NCI-H2227 (cell line): Measurements from ENCODE around the gene RUNDC3A.

Experiments
- DNase-seq: peaks from one replicate; lab custom pipeline; 2025; ENCODE audit not compliant: unreplicated experiment; lab: John Stamatoyannopoulos, UW

The RUNDC3A gene

DNA sequence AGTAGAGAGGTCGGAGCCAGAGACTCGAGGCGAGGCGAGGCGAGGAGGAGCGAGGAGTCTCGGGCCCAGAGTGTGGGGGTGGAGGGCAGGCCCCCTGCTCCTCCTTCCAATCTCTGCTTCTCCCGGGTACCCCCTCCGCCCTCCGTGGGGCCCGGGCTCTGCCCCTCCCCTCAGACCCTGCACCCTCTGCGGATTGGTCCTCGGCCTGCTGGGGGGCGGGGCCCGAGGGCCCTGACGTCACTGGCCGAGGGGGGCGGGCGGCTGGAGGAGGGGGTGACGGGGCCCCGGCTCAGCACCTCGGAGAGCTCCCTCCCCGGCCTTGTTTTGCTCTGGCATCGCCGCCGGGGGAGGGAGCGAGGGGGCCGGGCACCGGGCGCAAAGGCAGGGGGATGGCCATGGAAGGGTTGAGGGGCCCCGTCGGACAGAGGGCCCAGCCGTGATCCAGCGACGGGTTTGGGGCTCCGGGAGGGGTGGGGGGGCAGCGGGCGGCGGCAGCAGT is at the start of gene RUNDC3A:
RUNDC3A (plus strand) TSS at position 282 of the 499 bp plus-strand sequence. CDS start 232 bp downstream, outside the sequence.
- DNase-seq: peak; percentile 95

DNA sequence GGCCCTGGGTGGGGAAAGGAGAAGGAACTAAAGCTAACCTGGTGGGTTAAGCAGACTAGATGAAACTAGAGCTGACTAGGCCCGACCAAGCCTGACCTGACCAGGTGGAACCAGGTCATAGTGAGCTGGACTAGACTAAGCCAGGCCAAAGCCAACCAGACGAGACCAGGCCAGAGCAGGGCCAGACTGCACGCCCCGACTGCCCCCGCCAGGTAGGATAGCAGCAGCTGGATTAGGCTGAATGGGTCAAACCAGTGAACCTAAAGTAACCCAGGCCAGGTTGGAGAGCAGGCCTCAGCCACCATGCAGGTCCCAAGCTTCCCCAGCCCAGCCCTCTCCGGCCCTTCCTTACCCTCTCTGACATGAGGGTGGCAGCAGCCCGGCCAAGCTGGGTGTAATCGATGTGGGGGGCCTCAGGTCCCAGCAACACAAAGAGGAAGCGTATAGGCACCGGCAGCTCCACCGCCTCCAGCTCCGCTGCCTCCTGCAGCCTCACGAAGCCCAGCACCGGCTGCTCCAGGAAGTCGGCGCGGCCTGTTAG is 49.5 kb upstream of the RUNDC3A start:
- no peak for DNase-seq

DNA sequence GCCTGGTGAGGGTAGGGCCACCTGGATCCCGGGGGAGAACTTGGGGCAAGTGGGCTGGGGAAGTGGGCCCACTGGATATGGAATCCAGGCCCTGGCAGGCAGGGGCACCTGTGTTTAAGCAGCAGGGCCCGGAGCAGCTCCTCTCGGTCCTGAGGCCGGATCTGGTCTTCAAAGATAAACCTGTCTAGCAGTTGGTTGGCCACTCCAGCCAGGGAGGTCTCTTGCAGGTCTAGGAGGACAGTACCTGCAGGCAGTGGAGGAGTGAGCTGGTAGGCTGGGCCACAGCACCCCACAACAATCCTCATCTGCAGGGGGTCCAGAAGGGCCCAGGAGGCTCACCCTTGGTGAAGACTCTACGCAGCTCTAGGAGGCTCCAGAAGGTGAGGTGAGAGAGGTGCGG is 48.1 kb upstream of the RUNDC3A start:
- no peak for DNase-seq

DNA sequence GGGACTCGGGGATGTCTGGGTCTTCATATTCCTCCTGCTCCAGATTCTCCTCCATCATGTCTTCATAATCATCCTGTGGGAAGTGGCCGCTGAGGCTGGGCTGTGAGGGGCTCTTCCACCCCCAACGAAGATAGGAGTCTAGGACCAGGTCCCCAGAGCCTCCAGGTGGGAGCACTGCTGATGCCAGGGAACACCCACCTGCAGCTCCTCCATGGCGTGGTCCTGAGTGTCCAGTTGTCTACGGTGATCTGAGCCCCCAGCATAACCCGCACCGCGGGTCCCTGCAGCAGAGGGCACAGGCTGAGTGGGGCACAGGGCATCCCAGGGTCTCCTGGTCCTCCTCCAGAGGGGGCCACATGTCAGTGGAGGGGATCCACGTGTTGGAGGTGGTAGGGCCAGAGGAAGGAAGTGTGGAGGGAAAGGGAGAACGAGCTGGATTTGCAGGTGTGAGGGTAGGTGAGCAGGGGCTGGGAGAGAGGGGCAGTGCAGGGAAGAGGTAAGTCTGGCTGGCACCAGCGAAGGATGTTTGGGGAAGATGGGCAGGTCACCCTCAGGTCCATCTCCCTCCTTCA is 45.7 kb upstream of the RUNDC3A start:
- no peak for DNase-seq

DNA sequence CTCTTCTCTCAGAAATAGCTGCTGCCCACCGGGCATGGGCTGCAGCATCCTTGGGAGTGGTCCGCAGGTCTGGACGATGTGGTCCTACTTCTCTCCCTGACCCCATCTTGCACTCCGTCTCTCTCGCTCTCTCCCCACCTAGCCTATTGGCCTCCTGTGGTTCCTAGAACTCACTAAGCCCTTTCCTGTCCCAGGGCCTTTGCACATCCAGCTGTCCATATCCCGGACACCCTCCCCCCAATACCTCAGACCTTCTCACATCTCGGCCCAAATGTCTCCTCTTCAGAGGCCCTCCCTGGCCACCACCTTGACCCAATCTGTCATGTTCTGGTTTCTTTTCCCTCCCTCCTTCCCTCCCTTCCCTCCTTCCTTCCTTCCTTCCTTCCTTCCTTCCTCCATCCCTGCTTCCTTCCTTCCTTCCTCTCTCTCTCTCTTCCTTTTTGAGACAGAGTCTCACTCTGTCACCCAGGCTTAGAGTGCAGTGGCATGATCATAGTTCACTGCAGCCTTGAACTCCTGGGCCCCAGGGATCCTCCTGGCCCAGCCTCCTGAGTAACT is 45.0 kb upstream of the RUNDC3A start:
- DNase-seq: no peak

DNA sequence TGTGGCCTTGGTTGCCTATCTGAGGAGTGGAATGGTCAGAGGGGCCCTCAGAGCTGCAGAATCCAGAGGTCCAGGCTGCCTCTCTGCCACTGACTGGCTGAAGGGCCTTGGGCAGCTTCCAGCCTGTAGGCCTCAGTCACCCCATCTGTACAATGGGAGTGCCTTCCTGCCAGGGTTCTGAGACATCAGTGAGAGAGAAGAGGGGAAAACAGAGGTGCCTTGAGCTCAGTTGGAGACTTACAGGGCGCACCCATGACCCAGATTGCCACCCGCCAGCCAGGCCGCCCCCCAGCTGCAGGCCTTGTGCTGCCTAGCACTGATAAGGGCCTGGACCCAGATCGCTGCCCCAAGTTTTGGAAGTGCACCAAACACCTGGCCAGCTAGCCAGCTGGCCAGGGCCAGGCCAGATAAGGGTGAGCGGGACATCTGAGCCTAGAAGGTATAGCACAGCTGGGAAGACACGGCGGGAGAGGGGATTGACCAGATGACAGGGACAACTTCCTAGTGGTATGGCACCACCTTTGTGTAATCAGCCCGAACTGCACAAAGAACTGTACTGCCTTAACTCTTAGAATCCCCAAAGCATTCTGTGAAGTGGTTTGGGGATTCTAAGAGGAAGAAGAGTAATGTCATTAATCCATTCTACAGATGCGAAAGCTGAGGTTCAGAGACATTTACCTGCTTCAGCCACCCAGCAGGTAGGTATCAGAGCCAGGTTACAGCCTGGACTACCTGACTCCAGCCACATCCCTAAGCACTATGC is 41.8 kb upstream of the RUNDC3A start:
- DNase-seq: no peak

DNA sequence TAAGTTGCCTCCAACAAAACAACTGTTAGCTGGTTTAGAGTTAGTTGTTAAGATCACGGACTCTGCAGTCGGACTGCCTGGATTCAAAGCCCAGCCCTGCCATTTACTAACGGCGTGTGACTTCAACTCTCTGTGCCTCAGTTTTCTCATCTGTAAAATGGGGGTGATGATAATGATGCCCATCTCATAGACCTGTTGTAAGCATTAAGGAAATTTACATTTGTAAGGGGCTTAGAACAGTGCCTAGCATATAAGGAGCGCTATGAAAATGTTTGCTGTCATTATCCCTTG is 41.3 kb upstream of the RUNDC3A start:
- DNase-seq: no peak

DNA sequence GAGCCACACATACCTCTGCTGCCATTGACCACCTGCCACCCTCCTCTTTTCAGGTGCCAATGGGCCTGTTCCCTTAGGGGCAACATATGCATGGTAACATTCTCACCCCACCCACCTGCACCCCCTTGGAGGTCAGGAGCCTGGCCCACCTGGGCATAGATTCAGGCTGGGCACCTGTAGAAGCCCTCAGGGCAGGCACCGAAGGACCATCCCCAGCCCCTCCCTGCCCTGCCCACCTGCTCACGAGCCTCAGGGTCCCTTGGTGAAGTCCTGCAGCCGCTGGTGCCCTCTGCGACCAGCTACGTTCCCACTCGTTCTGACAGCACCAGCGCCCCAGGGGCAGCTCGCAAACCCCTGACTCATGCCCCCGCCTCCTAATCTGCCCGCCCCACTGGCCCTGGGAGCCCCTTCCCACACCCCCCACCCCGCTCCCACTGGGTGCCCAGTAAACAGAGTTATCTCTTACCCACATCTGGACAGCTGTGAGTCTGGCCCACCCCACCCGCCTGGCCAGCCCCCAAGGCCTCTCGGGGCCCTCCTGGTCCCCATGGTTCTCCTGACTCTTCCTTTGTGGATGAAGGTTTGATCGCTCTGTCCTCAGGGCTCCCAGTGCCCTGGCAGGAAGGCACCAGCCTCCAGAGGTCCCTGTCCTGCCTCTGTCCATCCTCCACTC is 40.4 kb upstream of the RUNDC3A start, which contains the start of gene SLC4A1:
SLC4A1 (minus strand) TSS at position 318 of the 673 bp plus-strand sequence. CDS start 5,269 bp downstream, outside the sequence.
- DNase-seq: no peak

DNA sequence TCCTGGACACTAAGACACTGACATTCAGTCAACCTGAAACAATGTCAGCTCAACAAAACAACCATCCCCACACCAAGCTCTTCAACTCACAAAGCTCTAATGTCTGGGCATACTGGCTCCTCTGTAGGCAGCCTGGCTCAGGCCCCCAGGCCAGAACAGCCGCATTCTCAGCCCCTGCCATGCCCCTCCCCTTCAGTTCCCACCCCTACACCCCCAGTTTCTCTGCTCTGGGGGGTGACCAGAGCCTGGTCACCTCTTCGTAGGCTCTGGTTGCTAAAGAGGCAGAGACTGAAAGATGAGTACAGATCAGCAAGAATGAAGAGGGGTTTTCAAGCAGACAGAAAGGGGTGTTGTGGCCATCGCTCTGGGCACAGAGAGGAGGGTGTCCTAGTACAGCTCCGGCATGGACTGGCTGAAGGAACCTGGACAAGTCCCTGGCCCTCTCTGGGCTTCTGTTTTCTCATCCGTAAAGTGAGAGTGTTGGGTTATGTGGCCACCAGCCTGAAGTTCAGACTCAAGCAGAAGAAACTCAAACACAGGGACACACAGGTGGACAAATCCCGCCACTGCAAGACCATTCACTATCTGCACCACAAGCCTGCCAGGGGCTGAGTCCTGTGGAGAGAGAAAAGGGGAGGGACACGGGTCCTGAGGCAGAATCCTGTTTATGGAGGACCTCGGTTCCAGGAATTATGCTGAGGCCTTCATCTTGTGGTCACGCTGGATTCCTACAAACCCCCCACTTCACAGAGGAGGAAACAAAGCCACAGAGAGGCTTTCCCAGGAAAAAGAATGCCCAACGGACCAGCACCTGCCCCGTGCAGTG is 39.5 kb upstream of the RUNDC3A start:
- DNase-seq: no peak

DNA sequence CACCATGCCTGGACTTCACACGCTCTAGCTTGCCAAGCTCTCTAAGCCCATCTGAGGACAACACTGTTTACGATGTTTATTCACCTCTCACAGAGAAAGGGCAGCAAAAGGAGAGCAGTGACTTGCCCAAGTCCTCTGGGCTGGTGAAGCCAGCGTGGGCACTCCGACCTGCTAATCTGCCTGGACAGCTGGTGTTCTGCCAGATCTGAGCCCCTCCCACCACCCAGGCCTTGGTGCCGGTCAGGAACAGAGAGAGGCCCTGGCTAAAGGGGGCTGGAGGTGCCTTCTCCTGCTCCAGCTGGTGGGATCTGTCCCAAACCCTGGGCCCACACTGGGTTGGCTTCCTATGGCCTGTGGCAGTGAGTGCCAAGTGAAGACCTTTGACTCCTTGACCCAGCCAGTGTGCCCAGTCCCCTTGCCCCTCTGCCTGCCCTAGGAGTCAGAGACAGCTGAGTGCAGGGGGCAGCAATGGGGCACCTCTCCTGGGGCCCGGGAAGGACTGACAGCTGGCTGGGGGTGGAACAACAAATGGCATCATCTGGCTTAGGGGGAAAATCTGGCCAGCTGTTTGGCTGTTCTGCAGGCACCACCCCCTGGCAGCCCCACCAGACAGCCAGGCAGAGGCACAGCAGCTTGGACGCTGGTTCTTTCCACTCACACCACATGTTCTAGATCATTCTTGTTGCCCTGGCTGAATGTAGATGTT is 38.7 kb upstream of the RUNDC3A start:
- DNase-seq: no peak

DNA sequence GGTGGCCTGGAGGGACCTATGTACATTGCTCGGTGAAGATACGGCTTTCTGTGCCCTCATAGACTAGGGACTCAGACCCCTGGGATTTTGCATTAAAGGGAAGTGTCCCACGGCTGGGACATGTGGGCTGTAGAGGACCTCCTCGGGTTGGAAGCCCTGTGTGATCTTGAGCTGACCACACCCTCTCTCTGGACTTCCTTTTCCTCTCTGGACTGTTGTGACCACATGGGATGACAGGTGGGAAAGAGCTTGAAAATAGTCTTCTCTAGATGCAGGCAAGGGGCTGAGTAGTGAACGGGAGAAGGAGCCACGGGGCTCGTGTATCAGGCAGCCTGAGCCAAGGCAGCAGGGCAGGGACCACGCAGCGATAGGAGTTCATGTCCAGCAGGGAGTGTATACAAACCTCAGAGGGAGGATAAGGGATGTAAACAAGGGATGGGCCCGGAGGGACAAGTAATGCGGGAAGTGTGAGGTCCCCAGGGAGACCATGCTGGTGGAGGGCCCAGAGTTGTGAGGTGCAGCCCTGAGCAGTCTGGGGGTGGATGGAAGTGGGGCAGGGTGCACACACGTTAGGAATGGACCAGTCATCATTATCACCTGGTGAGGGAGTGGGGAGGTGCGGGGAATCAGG is 36.0 kb upstream of the RUNDC3A start:
- no peak for DNase-seq

DNA sequence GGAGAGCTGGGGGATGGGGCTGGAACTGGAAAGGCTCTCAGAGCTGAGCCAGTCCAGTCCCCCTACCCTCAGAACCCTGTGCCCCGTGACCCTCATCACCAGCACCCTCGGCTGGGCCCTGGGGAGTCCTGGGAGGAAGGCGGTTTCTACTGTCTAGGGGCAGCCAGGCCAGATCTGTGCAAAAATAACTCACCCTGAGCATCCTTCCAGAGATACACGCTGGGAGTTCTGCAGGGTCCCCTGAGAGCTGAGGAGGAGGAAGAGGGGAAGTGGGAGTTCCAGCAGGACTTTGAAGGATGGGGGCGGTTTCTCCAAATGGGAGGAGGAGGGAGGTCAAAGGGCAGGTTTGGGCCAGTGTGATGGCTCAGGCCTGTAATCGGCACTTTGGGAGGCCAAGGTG is 35.4 kb upstream of the RUNDC3A start:
- DNase-seq: no peak

DNA sequence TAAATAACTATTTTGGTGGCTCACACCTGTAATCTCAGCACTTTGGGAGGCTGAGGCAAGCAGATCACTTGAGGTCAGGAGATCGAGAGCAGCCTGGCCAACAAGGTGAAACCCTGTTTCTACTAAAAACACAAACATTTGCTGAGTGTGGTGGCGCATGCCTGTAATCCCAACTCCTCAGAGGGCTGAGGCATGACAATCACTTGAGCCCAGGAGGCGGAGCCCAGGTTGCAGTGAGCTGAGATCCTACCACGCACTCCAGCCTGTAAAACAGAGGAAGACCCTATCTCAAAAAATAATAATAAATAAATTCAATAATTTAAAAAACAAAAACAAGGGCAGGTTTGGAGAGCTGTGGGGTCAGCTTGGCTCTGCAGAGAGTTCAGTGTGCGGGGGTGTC is 34.8 kb upstream of the RUNDC3A start:
- no peak for DNase-seq

DNA sequence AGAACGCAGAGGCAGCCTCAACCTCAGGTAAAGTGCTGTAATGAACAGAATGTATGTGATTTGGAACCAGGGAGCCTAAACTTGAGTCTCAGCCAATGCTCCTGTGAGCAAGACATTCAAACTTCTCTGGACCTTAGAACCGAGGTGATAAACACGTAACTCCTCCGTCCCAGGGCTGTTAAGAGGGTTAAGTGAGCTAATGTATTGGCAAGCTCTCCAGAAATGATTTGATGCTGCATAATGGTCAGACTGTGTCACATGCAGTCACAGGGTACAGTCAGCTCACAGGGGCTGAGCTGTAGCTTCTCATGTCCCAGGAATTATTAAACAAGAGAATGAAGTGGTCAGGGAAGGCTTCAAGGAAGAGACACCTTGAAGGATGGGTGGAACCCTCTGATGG is 30.4 kb upstream of the RUNDC3A start:
- DNase-seq: no peak

DNA sequence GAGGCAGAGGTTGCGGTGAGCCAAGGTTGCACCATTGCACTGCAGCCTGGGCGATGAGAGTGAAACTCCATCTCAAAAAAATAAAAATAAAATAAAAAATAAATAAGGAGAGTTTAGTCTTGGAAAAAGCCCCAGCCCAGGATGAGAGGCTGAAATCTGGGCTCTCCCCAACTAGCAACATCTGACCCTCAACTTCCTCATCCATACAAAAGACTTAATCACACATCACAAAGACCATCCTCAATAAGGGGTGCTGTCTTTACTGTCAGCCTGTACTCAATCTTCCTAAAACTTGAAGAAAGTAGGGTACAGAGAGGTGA is 29.1 kb upstream of the RUNDC3A start:
- no peak for DNase-seq

DNA sequence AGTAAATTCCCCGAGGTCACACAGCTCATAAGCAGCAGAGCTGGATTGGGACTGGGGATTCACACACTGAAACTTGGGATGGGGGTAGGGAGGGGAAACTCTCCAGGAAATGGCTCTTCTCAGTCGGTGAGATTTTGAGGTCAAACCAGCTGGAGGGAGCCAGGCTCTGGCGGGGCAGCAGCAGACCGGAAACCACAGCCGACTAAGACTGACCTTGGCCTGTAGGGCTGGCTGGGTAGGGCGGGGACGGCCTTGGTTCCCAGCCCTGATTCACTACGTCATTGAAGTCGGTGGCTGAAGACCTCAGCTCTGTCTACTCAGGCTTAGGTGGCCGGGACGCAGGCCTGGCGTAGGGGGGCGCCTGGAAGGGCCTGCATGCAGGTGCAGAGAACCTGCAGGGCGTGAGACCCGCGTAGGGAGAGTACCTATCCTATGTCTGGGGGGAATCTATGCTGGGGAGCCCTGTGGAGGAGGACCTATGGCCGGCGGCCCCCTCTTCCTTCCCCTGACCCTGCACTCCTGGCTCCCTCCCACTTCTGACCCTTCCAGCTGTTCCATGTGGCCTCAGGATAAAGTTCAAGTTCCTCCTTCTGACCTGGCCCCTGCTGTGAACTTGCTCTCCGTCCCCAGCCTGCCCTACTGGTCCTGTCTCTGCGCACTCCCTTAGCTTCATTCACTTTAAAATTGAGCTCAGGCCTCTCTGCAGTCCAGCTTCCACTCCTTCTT is 28.6 kb upstream of the RUNDC3A start:
- no peak for DNase-seq

DNA sequence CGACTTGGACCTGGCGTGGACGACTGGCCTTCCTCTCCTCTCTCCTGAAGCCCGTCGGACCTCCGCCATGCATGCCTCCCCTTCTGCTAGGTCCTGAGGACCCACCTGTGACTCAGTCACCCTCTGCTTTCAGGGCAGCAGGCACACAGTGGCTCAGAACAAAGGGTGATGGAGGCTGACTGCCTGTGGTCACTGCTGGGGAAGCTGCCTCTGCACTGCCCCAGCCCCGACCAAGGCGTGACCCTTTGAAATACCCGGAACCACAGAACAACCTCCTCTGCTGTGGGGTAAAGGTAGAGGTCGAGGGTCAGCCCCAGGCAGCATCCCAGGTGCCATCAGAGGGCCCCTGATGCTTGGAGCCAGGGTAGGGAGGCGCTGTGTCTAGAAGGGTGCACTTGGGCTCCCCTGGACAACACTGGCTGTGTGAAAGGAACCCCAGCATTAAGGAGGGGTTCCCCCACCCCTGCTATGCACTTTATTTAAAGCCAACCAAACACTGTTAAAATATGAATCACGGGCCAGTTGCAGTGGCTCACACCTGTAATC is 27.9 kb upstream of the RUNDC3A start:
- no peak for DNase-seq

DNA sequence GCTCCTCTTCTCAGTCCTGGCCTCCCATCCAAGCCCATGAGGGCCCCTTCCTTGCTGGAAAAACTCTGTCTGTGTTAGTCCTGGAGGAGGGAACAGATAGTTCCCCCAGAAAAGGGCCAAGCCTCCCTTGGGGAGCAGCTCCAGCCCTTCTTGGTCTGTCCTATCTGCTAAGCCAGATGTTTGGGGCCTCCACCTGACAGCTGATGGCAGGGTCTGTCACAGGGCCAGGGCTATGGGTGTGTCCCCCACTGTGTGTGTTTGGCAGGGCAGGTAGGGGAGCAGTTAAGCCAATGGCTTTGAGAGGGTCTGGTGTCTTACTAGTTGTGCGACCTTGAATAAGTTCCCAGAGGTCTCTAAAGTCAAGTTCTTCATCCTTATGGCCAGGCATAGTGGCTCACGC is 26.8 kb upstream of the RUNDC3A start:
- no peak for DNase-seq

DNA sequence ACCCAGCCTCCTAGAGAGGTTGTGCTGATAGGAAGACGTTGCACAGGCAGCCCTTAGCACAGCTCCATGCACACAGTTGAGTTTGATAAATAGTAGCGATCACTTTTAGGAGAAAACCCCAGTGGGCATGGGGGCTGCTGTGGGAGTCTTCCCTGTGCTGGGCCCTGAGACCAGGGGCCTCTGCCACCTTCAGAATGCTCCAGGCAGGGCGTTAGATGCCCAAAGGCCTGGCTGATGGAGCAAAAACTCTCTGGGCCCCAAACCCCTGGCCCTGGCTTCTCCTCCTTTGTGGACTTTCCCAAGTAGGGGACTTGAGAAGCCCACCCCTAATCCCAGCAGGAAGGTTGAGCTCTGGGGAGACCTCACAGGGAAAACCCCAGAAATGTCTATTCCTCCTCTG is 26.1 kb upstream of the RUNDC3A start:
- no peak for DNase-seq
